T-helper 17 cell (primary cell): ENCODE data around the gene ZNF143. TPM values are rescaled to one million over a fixed set of nuclear protein-coding genes. Genes with fewer than 3 reads are reported as not detected.

Experiments
- ATAC-seq: fragments of 150-1000 bp; cut with Tn5 transposase; 2 replicates; pipeline ENCODE4 v1.10.0; 2021; ENCODE audit warnings: mild to moderate bottlenecking, moderate library complexity
- DNase-seq, 3 donors: peaks; one replicate each; pipeline versions ENCODE4 v3.0.0 to v3.0.0-alpha.2; 2020 to 2021
- H3K9me3 ChIP-seq: one replicate; pipeline ENCODE4 v1.7.0; 2013; ENCODE audit warnings: low read length, mild to moderate bottlenecking; ENCODE audit not compliant: control insufficient read depth, poor library complexity, severe bottlenecking
- H3K27ac Mint-ChIP-seq: one replicate; pipeline ENCODE4 v1.8.0; 2022; ENCODE audit warnings: mild to moderate bottlenecking, moderate library complexity, mixed read lengths
- H3K27me3 Mint-ChIP-seq: one replicate; pipeline ENCODE4 v1.8.0; 2022; ENCODE audit warnings: mixed read lengths
- H3K36me3 Mint-ChIP-seq: one replicate; pipeline ENCODE4 v1.8.0; 2022; ENCODE audit warnings: low read depth, mixed read lengths
- H3K4me1 Mint-ChIP-seq: one replicate; pipeline ENCODE4 v1.8.0; 2022; ENCODE audit warnings: mild to moderate bottlenecking, mixed read lengths
- H3K4me3 Mint-ChIP-seq: one replicate; pipeline ENCODE4 v1.8.0; 2022; ENCODE audit warnings: mild to moderate bottlenecking, moderate library complexity, mixed read lengths
- total RNA-seq, 4 donors: library from RNA in 2 of 4; stranded (reverse) in 2 of 4; gene quantifications; one replicate each; pipeline ENCODE4 v1.2.3 and lab custom pipeline; 2022 to 2026

ZNF143 gene
- total RNA-seq, 2 donors from 2014 or later = 27.0 to 35.5 TPM

DNA sequence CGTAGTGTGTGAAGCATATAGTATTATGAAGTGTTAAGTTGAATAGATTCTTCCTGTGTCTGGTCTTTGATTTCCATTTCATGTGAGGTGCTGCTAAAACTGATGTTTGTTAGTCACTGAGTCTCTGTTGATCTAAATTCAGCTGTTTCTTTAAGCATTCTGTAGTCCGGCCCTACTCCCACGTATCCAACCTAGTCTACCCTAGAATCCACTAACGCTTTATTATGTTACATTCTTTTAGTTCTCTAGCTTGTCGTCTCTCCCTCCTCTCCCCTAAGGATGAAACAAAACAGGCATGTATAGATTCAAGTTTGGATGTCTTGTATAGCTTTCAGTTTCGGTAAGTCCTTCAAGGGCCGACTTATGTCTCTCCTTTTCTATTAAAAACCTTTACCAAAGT, 116.7 kb downstream of the ZNF143 start:
- Mint-ChIP-seq H3K27ac (peak overlapping the region; percentile 97), H3K27me3 (no peaks in the 10 kb centered on the region), H3K36me3 (peaks cover 5% of the 10 kb centered on the region), H3K4me1 (peaks cover 31% of the 10 kb centered on the region), H3K4me3 (peak overlapping the region; percentile 93)
- DNase-seq = no peak
- H3K9me3 ChIP-seq = no peaks in the 10 kb centered on the region
- ATAC-seq = no peak

Other genes starting within 250 kb of the ZNF143 start
- 10 to 100 TPM; 66.3 to 96.5 TPM for gene DENND5A, start 195.7 kb upstream of the ZNF143 start, total RNA-seq
- 10 to 100 TPM; 22.7 to 32.6 TPM for gene TMEM41B, start 146.4 kb upstream of the ZNF143 start, total RNA-seq
- gene IPO7, start 76.4 kb upstream of the ZNF143 start, total RNA-seq = 10 to 100 TPM; 57.2 to 59.5 TPM
- 10 to 100 TPM; 20.8 to 24.9 TPM for gene WEE1, start 112.7 kb downstream of the ZNF143 start, total RNA-seq
- gene SWAP70, start 203.1 kb downstream of the ZNF143 start, total RNA-seq = 1 to 10 TPM; 6.1 to 7.5 TPM